Medulla oblongata (tissue), 1 donor: ENCODE results near the gene M6PR.
A peak's percentile ranks its signal among the peaks of the same experiment; 100 is the strongest.

Experiments
- DNase-seq: peaks from one replicate; pipeline ENCODE4 v3.0.0-alpha.2; 2015; ENCODE audit errors: extremely low spot score

The M6PR gene

DNA sequence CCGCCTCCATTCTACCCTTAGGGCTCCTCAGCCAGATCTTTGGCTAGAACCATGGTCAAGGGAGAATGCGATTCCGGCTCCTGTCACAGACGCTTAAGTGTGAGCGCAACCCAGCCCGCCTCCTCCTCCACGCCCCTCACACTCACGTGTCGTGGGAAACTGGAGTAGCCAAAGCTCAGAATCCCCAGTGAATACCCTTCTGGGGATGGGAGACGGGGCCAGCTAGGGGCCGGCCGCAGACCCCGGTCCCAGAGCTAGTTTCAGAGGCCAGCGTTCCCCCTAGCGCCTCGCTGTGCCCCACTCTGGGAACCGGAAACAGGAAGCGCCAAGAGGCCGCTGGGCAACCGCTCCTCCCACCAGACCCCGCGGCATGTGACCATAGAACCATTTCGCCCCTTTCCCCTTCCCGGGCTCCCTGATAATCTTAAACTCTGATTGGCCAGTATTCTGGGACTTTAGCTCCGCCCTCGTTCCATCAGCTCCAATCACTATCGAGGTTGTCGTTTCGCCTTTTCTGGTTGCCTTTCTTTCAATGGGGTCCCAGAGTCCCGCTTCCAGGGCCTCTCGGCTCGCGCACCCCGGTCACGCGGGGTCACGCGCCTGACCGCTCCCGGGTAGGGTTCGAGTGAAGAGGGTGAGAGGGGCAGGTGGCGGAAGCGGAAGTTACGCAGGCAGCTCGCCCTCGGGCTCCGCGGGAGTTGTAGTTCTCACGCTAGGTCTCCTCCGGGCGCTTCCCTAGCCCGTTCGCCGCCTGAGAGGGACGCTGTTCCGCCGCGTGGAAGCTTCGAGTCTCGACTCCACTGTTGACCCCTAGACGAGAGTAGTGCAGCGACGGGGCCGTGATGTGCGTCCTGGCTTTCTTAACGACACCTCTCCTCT, at the start of gene M6PR:
TSS of gene M6PR (minus strand) at position 304 of the 879 bp plus-strand sequence. CDS start 3,241 bp downstream, outside the sequence.
- peak; percentile 99 for DNase-seq

DNA sequence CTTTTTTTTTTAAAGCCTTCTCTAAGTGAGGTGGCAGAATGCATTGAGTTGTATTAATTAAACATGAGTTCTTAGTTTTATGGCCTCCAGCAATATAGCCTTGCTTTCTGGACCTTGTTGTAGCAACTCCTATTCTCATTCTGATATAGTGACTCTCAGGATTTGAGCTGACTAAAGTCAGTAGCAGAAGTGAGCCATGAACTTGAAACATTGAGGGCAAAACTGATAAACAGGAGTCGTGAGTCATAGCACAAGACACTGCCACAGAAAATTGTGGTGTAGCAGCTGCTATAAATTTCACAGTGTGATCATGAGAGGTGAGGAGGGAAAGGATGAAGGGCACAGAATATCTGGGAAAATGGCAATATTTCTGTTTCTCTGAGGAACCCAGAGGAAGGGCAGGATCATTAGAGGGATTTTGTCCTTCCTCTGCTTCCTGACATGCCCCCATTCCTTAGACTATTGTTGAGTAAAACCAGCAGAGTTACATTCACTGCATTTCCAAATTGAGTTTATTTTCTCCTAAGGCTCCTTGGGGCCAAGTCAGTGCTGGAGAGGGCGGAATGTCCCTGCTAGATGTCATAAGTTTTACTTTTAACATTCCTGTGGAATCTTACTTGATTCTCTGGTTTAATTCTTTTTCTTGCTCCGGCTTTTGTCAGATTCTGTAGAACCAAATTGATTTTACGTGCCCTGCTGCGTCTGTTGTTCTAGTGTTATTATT, 47.4 kb upstream of the M6PR start:
- DNase-seq = no peak

DNA sequence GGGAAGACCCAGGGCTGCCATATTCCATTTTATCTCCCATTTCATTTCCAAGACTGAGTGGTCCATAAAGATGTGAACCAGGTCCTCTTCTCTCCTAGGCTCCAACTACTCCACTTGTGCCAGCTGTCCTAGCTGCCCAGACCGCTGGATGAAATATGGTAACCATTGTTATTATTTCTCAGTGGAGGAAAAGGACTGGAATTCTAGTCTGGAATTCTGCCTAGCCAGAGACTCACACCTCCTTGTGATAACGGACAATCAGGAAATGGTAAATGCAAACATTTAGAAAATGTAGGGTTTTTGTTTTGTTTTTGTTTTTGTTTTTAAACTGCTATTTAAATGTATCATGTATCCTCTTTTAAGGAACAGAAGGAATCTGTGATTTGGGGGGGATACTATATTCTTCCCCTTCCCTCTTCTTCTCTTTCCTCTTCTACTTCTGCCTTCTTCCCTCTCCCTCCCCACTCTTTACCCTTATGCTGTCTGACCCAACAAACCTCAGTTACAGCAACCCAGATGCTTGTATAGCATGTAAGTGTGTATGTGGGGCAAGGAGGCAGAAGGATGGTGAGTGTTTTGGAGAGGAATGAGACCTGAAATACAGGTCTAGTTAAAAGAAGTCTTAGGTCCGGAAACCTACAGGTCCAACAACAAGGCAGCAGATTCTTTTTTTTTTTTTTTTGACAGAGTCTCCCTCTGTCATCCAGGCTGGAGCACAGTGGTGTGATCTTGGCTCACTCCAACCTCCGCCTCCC, 45.8 kb upstream of the M6PR start:
- no peak for DNase-seq

DNA sequence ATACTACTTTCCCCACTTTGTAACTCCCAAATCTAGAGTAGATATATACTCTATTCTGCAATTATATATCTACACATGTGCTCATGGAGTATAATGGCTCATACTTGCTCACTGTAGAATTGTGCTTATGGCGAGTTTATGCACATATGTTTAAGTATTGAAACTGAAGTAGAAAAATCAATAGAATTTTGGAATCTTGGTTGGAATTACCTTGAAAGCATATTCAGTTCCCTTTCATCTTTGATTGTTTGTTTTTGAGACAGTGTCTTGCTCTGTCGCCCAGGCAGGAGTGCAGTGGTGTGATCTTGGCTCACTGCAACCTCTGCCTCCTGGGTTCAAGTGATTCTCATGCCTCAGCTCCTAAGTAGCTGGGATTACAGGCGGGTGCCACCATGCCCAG, 44.4 kb upstream of the M6PR start:
- no peak for DNase-seq

DNA sequence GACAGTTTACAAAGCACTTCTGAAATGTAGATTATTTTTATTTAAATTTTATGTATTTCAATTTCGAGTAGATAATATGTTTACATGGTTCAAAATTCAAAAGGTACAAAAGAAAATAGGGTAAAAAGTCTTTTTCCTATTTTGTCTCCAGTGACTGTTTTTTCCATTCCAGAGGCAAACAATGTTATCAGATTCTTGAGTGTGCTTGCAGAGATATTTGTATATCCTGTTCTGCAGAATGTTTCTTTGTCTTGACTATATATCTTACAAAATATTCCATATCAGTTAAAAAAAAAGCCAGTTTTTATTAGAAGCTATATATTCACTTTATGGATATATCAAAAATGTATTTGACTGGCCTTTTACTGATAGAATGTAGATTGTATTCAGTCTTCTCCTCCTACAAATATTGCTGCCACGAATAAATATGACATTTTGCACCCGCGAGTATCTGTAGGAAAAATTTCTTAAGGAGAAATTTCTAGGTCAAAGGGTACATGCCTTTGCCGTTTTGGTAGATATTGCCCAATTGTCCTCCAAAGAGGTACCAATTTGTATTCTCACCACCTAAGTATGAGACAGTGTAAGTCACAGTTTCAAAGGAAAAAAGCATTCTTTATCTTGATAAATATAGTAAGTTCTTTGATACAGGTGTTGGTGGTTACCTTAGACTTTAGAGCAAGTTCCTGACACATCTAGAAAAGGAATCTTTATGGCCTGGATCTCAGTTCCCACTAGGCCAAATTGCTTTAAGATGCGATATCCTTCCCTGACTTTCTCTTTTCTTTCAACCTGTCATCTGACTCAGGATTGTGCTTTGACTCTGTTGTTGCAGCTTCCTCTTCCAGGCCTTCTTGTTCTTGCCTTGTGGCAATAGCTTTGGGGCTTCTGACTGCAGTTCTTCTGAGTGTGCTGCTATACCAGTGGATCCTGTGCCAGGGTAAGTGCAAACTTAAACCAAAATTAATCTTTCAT, 42.2 kb upstream of the M6PR start:
- DNase-seq = peak; percentile 18

GRCh38 chr12:8989413-8989812, 40.0 kb upstream of the M6PR start, which contains the start of gene KLRG1:
Gene KLRG1, plus strand, starts transcription at chr12:8989546. Its CDS starts 90 bp downstream, at chr12:8989636.
- DNase-seq = no peak

- no peak for DNase-seq
These were observed 38.2 kb upstream of the M6PR start for GRCh38 chr12:8987685-8988084.

DNA sequence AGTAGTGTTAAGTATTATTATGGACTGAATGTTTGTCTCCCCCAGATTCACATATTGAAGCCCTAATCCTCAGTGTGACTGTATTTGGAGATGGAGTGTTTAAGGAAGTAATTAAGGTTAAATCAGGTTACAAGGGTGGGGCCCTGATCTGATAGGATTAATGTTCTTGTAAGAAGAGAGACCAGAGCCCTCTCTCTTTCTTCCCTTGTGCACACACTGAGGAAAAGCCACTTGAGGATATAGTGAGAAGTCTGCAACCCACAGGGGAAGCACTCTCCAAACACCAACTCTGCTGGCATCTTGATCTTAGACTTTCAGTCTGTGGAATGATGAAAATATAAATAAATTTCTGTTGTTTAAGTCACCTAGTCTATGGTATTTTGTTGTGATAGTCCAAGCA, 37.7 kb upstream of the M6PR start:
- DNase-seq = no peak

- no peak for DNase-seq
These were observed 35.8 kb upstream of the M6PR start for GRCh38 chr12:8985213-8985754.

DNA sequence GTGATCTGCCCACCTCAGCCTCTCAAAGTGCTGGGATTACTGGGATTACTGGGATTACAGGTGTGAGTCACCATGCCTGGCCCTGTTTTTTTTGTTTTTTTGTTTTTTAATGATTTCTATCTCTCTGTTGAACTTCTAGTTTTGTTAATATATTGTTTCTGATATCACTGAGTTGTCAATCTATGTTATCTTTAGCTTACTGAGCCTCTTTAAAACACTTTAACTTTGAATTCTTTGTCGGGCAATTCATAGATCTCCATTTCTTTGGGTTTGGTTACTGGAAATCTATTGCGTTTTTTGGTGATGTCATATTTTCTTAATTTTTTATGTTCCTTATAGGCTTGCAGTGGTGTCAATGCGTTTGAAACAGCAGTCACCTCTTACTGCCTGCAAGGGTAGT, 30.7 kb upstream of the M6PR start:
- no peak for DNase-seq

- no peak for DNase-seq
These were observed 21.0 kb upstream of the M6PR start for GRCh38 chr12:8970432-8970831.

DNA sequence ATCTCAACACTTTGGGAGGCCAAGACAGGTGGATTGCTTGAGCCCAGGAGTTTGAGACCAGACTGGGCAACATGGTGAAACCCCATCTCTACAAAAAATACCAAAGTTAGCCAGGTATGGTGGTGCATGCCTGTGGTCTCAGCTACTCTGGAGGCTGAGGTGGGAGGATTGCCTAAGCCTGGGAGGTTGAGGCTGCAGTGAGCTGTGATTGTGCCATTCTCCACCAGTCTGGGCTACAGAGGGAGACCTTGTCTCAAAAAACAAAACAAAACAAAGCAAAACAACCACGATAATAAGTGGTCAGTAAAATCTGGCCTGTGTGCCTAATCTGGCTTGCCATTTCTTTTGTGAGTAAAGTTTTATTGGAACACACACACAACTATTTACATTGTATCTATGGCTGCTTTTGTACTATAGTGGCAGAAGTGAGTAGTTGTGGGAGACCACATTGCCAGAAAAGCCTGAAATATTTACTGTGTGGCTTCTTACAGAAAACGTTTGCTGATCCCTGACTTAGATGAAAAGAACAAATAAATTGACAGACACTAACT, 20.5 kb upstream of the M6PR start:
- no peak for DNase-seq

- DNase-seq = no peak
These were observed 19.3 kb upstream of the M6PR start for GRCh38 chr12:8968761-8969160.

DNA sequence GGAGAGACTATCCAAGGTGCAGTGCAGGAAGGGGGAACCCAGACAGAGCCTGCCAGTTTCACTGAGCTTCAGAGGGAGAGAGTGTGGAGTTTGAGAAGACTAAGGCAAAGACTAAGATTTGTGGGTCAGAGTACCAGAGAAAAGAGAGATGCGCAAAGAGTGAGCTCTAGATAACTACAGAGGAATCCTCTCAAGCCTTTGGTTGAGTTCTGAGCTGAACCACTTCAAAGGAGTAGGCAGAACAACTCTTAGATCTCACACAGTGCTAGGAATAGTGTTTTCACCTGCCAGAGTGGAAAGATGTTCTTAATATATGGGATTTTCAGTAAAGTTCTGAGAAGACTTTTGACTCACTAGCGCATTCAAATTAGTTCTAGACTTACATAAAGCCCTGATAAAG, 10.7 kb upstream of the M6PR start:
- DNase-seq = no peak

- DNase-seq = no peak
These were observed 8.6 kb upstream of the M6PR start for GRCh38 chr12:8958066-8958465.

GRCh38 chr12:8957561-8957960, 8.1 kb upstream of the M6PR start:
- DNase-seq = no peak

- no peak for DNase-seq
These were observed 7.3 kb upstream of the M6PR start for GRCh38 chr12:8956772-8957171.

DNA sequence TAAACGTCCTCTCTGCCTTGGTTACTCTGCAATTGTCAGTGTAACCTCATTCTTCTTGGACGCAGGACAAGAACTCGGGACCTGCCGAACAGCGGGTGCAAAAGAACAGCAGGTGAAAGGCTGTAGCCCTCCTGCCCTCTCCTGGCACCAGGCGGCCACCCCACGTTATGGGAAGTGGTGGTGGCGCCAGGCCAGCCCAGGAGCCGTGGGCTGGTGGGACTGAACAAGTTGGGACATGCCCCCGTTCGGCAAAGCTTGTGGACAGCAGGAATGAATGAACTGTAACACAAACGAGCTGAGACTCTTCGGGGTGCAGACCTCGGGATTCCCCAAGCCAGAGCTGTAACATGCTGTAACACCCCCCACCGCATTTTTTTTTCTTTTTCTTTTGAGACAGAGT, 6.6 kb upstream of the M6PR start:
- DNase-seq = no peak

DNA sequence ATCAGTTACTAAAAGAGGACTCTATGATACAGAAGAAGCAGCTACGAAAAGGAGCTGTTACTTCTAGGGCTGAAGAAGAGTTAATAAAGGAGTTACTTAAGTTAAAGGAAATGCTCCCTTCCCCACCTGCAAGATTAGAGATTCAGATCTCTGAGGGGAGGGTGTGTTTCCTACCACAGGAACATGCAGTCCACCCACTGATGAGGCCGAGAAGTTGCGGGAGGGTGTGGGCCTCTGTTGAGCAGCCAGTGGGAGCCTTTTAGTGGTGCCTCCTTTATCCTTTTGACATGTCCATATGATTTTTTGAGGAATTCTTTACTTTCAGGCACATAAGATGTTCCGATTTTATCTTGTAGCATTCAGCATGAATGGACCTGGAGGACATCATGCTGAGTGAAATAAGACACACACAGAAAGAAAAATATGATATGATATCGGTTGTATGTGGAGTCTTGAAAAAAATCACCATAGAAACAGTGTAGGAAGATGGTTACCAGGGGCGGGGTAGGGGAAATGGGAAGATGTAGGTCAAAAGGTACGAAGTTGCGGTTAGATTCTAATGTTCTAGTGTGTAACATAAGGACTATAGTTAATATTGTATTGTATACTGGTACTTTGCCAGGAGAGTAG, 4.4 kb upstream of the M6PR start:
- no peak for DNase-seq

DNA sequence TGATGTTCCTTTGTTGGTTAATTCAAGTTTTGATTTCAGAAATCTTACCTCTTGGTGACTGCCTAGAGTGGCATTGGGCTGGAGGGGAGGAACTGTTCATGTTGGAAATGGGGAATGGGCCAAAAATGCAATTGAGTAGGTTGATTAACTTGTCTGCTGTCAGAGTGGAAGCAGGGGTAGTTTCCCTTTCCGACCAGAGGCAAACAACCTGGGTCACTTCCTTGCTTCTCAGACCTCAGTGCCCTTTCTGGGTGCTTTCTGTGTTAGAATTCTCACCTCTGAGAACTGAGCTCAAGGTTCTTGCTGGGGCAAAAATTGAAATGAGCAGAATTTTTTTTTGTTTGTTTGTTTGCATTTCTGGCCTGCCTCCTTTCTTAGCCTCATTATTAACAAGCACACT, 2.3 kb upstream of the M6PR start:
- no peak for DNase-seq
